Right lung (tissue), 10 donors: ENCODE data around the gene CIB1. TPM values are rescaled to one million over a fixed set of nuclear protein-coding genes. Genes with fewer than 3 reads are reported as not detected.
"Not testable (repeated sequence)": the region's sequence is repeated elsewhere in the genome, so short reads cannot be mapped to it uniquely, and the experiment has no call there.

Source experiments
- DNase-seq, 2 donors: peaks; one replicate each; pipeline ENCODE4 v3.0.0-alpha.2; 2013
- long read RNA-seq, 8 donors: transcript quantifications; one replicate each; lab custom pipeline, GENCODE V29; 2026
- polyA plus RNA-seq, 5 donors: library from polyadenylated mRNA; unstranded; fragments of 120-200 nt; gene quantifications; one replicate each; pipeline versions ENCODE4 v1.2.1 to v1.2.3, GENCODE V29; 2013; ENCODE audit warnings: inconsistent platforms in 1 of 5, low replicate concordance in 1 of 5; ENCODE audit not compliant: insufficient read length in 5 of 5, insufficient read depth in 1 of 5

CIB1 gene
- polyA plus RNA-seq, result 10 to 100 TPM; 43.7 to 55.3 (median 47.4) TPM
- long read RNA-seq, donor 1, transcript CIB1-201 (7 exons, 1,247 nt), result major isoform, 60 of 93 reads
- long read RNA-seq, donor 1, partial matches to known transcripts, result 33 of 93 reads
- long read RNA-seq, donor 1, other reads (novel, unspliced or antisense), result 0 of 93 reads
- long read RNA-seq, donor 2, transcript CIB1-201 (7 exons, 1,247 nt), result major isoform, 16 of 21 reads
- long read RNA-seq, donor 2, partial matches to known transcripts, result 5 of 21 reads
- long read RNA-seq, donor 2, other reads (novel, unspliced or antisense), result 0 of 21 reads
- long read RNA-seq, donor 3, transcript CIB1-201 (7 exons, 1,247 nt), result major isoform, 36 of 72 reads
- long read RNA-seq, donor 3, partial matches to known transcripts, result 36 of 72 reads
- long read RNA-seq, donor 3, other reads (novel, unspliced or antisense), result 0 of 72 reads
- long read RNA-seq, donor 4, transcript CIB1-201 (7 exons, 1,247 nt), result major isoform, 16 of 16 reads
- long read RNA-seq, donor 4, partial matches to known transcripts, result 0 of 16 reads
- long read RNA-seq, donor 4, other reads (novel, unspliced or antisense), result 0 of 16 reads
- long read RNA-seq, donor 5, transcript CIB1-201 (7 exons, 1,247 nt), result major isoform, 39 of 53 reads
- long read RNA-seq, donor 5, partial matches to known transcripts, result 14 of 53 reads
- long read RNA-seq, donor 5, other reads (novel, unspliced or antisense), result 0 of 53 reads
- long read RNA-seq, donor 6, transcript CIB1-201 (7 exons, 1,247 nt), result major isoform, 39 of 57 reads
- long read RNA-seq, donor 6, partial matches to known transcripts, result 18 of 57 reads
- long read RNA-seq, donor 6, other reads (novel, unspliced or antisense), result 0 of 57 reads
- long read RNA-seq, donor 7, transcript CIB1-201 (7 exons, 1,247 nt), result major isoform, 27 of 27 reads
- long read RNA-seq, donor 7, partial matches to known transcripts, result 0 of 27 reads
- long read RNA-seq, donor 7, other reads (novel, unspliced or antisense), result 0 of 27 reads
- long read RNA-seq, donor 8, transcript CIB1-201 (7 exons, 1,247 nt), result major isoform, 11 of 11 reads
- long read RNA-seq, donor 8, partial matches to known transcripts, result 0 of 11 reads
- long read RNA-seq, donor 8, other reads (novel, unspliced or antisense), result 0 of 11 reads

DNA sequence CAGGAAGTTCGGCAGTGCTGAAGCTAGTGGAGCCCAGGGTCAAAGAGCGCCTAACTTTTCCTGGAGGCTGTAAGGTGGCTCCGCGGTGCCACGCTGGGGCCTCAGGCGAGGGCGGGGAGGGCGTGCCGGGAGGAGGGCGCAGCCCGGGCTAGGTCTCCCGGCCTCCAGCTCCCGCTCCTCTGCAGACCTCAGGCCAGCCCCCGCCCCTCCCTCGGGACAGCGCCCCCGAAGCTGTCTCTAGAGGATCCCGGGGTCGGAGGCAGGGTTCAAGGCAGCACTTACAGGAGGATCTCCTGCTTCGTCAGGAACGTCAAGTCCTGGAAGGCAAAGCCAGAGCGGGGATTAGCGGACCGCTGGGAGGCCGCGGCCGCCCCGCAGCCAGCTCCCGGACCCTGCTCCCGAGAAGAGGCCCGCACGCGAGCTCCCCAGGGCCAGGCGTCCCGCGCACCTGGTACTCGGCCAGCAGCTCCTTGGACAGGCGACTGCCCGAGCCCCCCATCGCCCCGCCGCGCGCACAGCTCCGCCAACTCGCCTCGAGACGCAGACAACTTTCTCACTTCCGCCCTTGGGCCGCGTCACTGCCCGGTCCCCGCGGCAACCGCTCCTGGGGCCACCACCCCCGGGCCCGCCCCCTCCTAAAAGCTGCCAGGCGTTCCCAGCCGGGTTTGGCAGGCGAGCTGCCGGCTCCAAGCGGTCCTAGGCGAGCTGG, at the start of gene CIB1:
Gene CIB1, minus strand, starts transcription at position 555 of the 709 bp plus-strand sequence. Its CDS starts 56 bp downstream, at position 499.
- peak; percentile 96 to 97 for DNase-seq

- DNase-seq, result not testable (repeated sequence)
These were observed 47.9 kb upstream of the CIB1 start for GRCh38 chr15:90281637-90282036.

DNA sequence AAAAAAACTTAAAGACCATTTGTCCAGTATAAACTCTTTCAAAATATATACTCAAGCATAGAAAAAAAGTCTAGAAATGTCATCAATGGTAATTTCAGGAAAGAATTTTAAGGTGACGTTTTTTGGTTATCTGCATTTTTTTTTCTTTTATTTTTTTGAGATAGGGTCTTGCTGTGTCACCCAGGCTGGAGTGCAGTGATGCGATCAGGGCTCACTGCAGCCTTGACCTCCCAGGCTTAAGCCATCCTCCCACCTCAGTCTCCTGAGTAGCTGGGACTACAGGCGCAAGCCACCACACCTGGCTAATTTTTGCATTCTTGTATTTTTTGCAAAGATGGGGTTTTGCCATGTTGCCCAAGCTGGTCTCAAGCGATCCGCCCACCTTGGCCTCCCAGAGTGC, 47.0 kb upstream of the CIB1 start:
- not testable (repeated sequence) for DNase-seq

DNA sequence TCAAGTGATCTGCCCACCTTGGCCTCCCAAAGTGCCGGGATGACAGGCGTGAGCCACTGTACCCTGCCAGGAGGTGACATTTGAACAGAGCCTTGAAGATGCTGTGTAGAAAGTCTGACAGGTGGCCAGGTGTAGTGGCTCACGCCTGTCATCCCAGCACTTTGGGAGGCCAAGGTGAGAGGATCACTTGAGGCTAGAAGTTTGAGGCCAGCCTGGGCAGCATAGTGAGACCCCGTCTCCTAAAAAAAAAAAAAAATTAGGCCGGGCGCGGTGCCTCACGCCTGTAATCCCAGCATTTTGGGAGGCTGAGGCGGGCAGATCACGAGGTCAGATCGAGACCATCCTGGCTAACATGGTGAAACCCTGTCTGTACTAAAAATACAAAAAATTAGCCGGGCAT, 44.7 kb upstream of the CIB1 start:
- not testable (repeated sequence) for DNase-seq

DNA sequence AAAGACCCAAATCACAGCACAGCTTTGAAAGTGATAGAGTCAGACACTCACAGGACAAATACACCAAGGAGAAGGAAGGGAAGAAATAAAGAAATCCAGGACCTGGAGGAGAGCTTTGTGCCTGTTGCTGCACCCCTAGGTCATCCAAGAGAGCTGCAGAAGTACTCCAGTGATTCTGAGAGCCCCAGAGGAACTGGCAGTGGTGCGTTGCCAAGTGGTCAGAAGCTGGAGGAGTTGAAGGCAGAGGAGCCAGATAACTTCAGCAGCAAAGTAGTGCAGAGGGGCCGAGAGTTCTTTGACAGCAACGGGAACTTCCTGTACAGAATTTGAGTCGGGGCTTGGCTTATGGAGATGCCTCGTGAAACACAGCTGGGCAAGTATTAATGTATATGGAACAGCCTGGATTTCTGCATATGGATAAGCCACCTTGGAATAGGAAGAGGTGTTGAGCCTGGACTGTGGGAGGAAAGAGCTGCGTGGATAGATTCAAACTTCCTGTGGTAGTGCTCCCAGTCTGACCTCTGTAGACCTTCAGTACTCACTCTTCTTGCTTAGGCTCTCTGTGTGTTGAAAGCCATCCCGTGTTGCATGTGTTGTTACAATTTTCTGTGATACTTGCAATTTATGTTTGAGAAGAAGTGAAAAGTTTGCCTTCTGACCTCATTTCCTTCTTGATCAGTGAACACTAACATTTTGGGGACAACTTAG, 37.9 kb upstream of the CIB1 start:
- DNase-seq, result no peak

DNA sequence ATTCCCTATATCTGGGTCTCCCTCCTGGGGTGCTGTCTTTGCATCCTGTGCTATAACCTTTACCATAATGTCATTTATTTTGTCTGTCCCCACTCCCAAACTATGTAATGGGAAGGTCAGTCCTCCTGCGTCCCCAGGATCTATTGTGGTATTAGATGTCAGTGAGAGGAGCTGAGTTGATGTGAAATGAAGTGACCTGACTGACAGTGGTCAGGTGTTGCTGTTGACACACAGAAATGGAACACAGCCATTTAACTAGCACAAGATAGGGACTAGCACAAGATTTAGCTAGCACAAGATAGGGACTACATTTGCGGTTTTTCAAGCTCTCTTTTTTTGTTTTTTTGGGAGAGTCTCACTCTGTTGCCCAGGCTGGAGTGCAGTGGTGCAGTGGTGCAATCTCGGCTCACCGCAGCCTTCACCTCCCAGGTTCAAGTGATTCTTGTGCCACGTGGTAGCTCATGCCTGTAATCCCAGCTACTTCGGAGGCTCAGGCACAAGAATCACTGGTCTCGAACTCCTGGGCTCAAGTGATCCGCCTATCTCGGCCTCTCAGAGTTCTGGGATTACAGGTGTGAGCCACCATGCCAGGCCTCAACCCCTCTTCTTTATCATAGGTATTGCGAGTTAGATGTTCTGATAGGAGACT, 36.9 kb upstream of the CIB1 start:
- DNase-seq, result no peak

DNA sequence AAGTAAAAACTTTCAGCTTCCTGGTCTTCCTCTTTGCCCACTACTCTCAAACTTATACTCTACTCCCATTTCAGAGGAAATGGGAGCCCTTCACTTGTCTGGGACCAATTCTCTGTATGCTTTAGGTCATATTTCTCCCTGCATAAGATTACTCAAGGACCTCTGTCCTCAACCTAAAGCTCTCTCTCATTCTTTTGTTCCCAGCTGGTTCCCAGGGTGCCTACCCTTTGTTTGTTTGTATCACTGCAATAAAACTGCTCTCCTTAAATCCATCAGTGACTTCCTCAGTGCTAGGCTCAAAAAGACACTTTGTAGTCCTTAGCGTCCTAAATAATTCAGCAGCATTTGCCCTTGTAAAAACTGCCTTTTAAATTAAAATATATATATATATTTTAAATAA, 34.7 kb upstream of the CIB1 start:
- no peak for DNase-seq

GRCh38 chr15:90266485-90266884, 32.7 kb upstream of the CIB1 start:
- DNase-seq, result no peak

GRCh38 chr15:90266061-90266431, 32.3 kb upstream of the CIB1 start:
- no peak for DNase-seq

GRCh38 chr15:90265271-90266060, 31.7 kb upstream of the CIB1 start, which contains the start of gene NGRN:
Gene NGRN, plus strand, starts transcription at chr15:90265672. Its CDS starts 41 bp downstream, at chr15:90265713.
- peak; percentile 91 to 92 for DNase-seq

DNA sequence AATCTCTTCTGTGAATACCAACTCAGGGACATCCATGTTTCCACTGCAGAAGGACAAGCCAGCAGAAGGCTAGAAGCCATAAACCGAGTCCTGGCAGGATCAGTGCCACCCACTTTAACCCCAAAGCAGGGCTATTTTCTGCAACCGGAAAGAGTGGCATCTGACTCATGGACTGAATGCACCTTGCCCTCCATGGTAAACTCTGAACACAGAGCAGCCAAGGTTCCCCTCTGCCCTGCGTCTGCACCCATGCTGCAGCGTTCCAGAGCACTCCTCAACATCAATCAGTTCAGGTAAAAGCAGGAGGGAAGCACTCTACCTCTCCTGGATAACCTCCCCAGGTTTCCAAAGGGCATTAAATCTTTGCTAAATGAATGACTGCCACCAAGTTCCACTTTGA, 30.9 kb upstream of the CIB1 start:
- no peak for DNase-seq

- no peak for DNase-seq
These were observed 28.7 kb upstream of the CIB1 start for GRCh38 chr15:90262426-90262825.

DNA sequence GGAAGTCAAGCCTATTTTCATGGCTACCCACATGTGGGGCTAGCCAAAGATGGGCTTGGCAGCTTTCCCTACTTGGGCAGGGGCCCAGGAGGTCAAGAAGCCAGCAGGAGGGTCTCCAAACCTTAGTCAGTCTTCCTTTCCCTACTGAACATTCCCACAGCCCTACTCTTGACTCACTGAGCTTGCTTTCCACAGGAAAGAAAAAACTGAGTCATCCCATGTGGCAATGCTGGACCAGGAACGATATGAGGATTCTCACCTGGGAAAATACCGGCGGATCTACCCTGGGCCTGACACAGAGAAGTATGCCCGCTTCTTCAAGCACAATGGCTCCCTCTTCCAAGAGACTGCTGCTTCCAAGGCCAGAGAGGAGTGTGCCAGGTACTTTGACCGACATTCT, 28.1 kb upstream of the CIB1 start:
- DNase-seq, result no peak

DNA sequence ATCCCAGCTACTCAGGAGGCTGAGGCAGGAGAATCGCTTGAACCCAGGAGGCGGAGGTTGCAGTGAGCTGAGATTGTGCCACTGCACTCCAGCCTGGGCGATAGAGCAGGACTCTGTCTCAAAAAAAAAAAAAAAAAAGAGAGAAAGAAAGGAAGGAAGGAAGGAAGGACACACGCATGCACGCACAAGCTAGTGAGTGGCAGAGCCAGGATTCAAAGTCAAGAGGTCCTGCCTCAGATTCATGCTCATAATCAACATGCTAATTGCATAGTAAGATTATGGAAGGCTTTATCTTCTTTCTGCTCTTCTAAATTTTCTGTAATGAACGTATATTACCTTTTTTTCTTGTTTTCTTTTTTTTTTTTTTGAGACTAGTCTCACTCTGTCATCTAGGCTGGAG, 27.0 kb upstream of the CIB1 start:
- DNase-seq, result not testable (repeated sequence)

- DNase-seq, result no peak
These were observed 25.8 kb upstream of the CIB1 start for GRCh38 chr15:90259524-90259923.

DNA sequence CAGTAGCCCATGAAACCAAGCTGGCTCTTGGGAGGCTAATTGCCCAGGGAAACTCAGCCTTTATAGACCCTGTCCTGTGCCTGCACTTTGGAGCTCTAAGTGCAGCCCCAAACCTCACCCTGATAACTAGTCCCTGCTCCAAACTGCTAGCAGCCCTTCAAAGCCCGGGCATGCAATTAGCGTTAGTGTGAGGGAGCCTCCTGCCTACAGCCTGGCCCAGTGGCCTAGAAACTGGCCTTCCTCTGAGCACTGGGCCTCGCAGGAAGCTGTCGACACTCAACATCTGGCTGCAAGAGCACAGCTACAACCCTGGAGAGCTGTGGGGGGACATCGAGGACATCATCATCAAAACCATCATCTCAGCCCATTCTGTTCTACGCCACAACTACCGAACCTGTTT, 24.0 kb upstream of the CIB1 start:
- no peak for DNase-seq

DNA sequence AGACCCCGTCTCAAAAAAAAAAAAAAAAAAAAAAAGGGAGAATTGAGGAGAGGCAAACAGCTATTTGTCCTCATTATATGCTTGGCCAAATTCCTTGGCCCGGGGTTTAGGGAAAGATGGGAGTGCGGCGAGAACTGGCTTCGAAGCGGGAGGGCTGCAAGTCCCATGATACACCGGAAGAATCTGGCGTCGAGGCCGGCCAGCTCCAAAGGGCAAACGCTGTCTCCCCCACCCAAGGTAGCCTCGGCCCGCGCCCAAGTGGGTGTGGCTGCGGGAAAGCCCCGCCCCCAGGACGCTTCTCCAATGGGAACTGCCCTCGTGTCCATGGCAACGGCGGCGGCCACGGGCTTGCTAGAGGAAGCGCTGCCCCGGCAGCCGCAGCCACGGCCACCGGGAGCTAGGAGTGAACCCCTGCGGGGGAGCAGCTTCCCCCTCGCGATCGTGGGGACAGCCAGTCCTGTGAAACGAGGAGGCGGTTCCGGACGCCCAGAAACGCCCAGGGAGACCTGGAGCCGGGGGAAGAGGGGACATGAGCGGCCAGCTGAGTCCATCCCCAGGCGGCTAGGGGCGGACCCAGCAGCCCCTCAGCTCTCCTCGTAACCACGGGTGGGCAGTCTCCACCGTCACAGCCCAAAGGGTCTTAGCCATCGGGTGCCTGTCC, 15.6 kb upstream of the CIB1 start, which contains the start of gene TTLL13:
Gene TTLL13, plus strand, starts transcription at position 354 of the 661 bp plus-strand sequence. CDS start 1,075 bp downstream, outside the sequence.
- DNase-seq, result peak; percentile 85 to 89

GRCh38 chr15:90248789-90249202, 15.1 kb upstream of the CIB1 start:
- no peak for DNase-seq
